Daoy (cell line): ENCODE data around the gene SPN. TPM values are rescaled to one million over a fixed set of nuclear protein-coding genes. Genes with fewer than 3 reads are reported as not detected.
"Not testable (repeated sequence)": the region's sequence is repeated elsewhere in the genome, so short reads cannot be mapped to it uniquely, and the experiment has no call there.

ENCODE experiments used
- DNase-seq: peaks from one replicate; pipeline ENCODE4 v3.0.0-alpha.2; 2015; ENCODE audit warnings: low read depth
- total RNA-seq: library from RNA; depleted of rRNA; stranded (reverse); fragments of >200 nt; shearing (Covaris generic); gene quantifications from 2 replicates; pipeline ENCODE4 v1.2.3, GENCODE V29; 2014

Gene SPN
- total RNA-seq, 1 experiment from 2014 or later, result 0.40 TPM

- DNase-seq, result no peak
Observed at GRCh38 chr16:29646947-29647346, 16.1 kb upstream of the SPN start.

GRCh38 chr16:29649588-29650494 lies 13.2 kb upstream of the SPN start:
- DNase-seq, result no peak

- no peak for DNase-seq
Observed at GRCh38 chr16:29650771-29651170, 12.3 kb upstream of the SPN start.

GRCh38 chr16:29651774-29652349 lies 11.2 kb upstream of the SPN start:
- no peak for DNase-seq

- no peak for DNase-seq
Observed at GRCh38 chr16:29653471-29653870, 9.6 kb upstream of the SPN start.

- DNase-seq, result not testable (repeated sequence)
Observed at GRCh38 chr16:29653890-29654289, 9.2 kb upstream of the SPN start.

GRCh38 chr16:29656688-29657523 lies 6.1 kb upstream of the SPN start:
- DNase-seq, result no peak

GRCh38 chr16:29658705-29659104 lies 4.3 kb upstream of the SPN start:
- DNase-seq, result no peak

- no peak for DNase-seq
Observed at GRCh38 chr16:29662000-29662728, 883 bp upstream of the SPN start.

GRCh38 chr16:29662729-29663015 lies 375 bp upstream of the SPN start:
- DNase-seq, result no peak

GRCh38 chr16:29663807-29664090 lies 702 bp downstream of the SPN start:
- no peak for DNase-seq

- DNase-seq, result no peak
Observed at GRCh38 chr16:29664091-29664921, 1.3 kb downstream of the SPN start.

GRCh38 chr16:29665294-29666077 lies 2.4 kb downstream of the SPN start:
- no peak for DNase-seq

- DNase-seq, result not testable (repeated sequence)
Observed at GRCh38 chr16:29667322-29667610, 4.2 kb downstream of the SPN start.

GRCh38 chr16:29667755-29668154 lies 4.7 kb downstream of the SPN start:
- no peak for DNase-seq

GRCh38 chr16:29668267-29668666 lies 5.2 kb downstream of the SPN start:
- no peak for DNase-seq

GRCh38 chr16:29673501-29673900 lies 10.5 kb downstream of the SPN start:
- no peak for DNase-seq

- peak; percentile 15 for DNase-seq
Observed at GRCh38 chr16:29674188-29674587, 11.1 kb downstream of the SPN start.

GRCh38 chr16:29675811-29676643 lies 13.0 kb downstream of the SPN start:
- peak; percentile 21 for DNase-seq
